Heart left ventricle (tissue), 13 donors: ENCODE measurements around the gene RUNDC3A.

Experiments used
- POLR2A ChIP-seq, 2 donors: fragments of 450-650 bp; IDR thresholded peaks; one replicate each; pipeline ENCODE4 v1.6.1; 2017; ENCODE audit warnings: antibody characterized with exemption in 2 of 2, mild to moderate bottlenecking in 2 of 2, moderate library complexity in 2 of 2
- TF ChIP-seq, protein P1 (sequence below), 12 donors: fragments of 200-600 bp; sonication (generic) in 4 of 12; IDR thresholded peaks; one replicate each; pipeline versions ENCODE4 v1.5.0 to v1.8.0; 2018 to 2022; ENCODE audit warnings: antibody characterized with exemption in 12 of 12, mild to moderate bottlenecking in 5 of 12
- donor health status: ischemic (EF 13 %, LVEDD 7.1; RV severe dilation, severe dysfunction).
- donor health status: DM: no; HTN: yes; CAD: no.
- donor health status: DM: no; HTN: no; CAD: no.
- donor health status: ischemic (EF 25% LVEDD 6.9; RV normal size, moderate dysfunction).
- donor health status: ischemic (EF 25% LVEDD 5.7; RV mildly dilated, moderate dysfunction).
- donor health status: ischemic (EF 35%, LVEDD 5.7; RV mildly dilated, moderate dysfunction).
- donor health status: nonischemic (EF 11% LVEDD 7.7; RV severe dilation, severe dysfunction).
- donor health status: DM: yes; HTN: yes; CAD: no.
- donor health status: PGD.
- donor health status: ischemic (EF 29% LVEDD 5.4; RV normal size, mild dysfunction).
- donor health status: nonischemic (EF 23%, LVEDD 6.1; RV moderate dilation, normal function).

DNA sequence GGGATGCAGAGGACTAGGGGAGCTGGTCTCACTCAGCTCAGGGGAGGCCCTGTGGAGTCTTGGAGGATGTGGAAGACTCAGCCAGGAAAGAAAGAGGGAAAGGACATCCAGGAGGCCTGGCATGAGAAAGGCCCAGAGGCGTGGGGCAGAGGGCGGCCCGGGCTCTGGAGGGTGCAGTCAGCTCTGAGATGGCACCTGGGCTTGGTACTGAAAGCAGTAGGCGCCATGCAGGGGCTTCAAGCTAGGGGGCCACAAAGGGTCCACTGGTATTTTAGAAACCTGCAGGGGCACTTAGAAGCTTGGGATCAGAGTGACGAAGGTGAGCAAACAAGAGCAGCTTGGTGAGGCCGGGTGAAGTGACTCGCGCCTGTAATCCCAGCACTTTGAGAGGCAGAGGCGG lies 49.7 kb downstream of the RUNDC3A start:
- no peak for TF ChIP-seq POLR2A (IDR thresholded peaks at IDR 0.05)
- TF ChIP-seq, protein P1, sequence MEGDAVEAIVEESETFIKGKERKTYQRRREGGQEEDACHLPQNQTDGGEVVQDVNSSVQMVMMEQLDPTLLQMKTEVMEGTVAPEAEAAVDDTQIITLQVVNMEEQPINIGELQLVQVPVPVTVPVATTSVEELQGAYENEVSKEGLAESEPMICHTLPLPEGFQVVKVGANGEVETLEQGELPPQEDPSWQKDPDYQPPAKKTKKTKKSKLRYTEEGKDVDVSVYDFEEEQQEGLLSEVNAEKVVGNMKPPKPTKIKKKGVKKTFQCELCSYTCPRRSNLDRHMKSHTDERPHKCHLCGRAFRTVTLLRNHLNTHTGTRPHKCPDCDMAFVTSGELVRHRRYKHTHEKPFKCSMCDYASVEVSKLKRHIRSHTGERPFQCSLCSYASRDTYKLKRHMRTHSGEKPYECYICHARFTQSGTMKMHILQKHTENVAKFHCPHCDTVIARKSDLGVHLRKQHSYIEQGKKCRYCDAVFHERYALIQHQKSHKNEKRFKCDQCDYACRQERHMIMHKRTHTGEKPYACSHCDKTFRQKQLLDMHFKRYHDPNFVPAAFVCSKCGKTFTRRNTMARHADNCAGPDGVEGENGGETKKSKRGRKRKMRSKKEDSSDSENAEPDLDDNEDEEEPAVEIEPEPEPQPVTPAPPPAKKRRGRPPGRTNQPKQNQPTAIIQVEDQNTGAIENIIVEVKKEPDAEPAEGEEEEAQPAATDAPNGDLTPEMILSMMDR (IDR thresholded peaks at IDR 0.05) = no peak
